Neural crest cell (in vitro differentiated cells): ENCODE measurements around the gene RNPEPL1. TPM values are rescaled to one million over a fixed set of nuclear protein-coding genes. Genes with fewer than 3 reads are reported as not detected.

ENCODE experiments used
- DNase-seq: peaks from one replicate; pipeline ENCODE4 v3.0.0; 2021; ENCODE audit warnings: low read depth, mixed read lengths, low spot score
- H3K27ac Mint-ChIP-seq: one replicate; pipeline ENCODE4 v1.8.0; 2021; ENCODE audit warnings: mild to moderate bottlenecking, mixed read lengths; ENCODE audit not compliant: unreplicated experiment
- H3K27me3 Mint-ChIP-seq: 2 replicates; pipeline ENCODE4 v1.8.0; 2021; ENCODE audit warnings: low read depth, mild to moderate bottlenecking, mixed read lengths
- H3K36me3 Mint-ChIP-seq: 2 replicates; pipeline ENCODE4 v1.8.0; 2021; ENCODE audit warnings: low read depth, mild to moderate bottlenecking, mixed read lengths
- H3K4me1 Mint-ChIP-seq: 2 replicates; pipeline ENCODE4 v1.8.0; 2021; ENCODE audit warnings: mixed read lengths
- H3K4me3 Mint-ChIP-seq: one replicate; pipeline ENCODE4 v1.8.0; 2021; ENCODE audit warnings: mild to moderate bottlenecking, mixed read lengths
- H3K9me3 Mint-ChIP-seq: 2 replicates; pipeline ENCODE4 v1.8.0; 2021; ENCODE audit warnings: mixed read lengths
- CTCF ChIP-seq: fragments of 200-600 bp; sonication (generic); conservative IDR thresholded peaks from 2 replicates; pipeline ENCODE4 v1.5.0; 2021; ENCODE audit warnings: antibody characterized with exemption, mild to moderate bottlenecking
- total RNA-seq: library from RNA; stranded (reverse); gene quantifications from 2 replicates; pipeline ENCODE4 v1.2.1, GENCODE V29; 2021

The RNPEPL1 gene
- total RNA-seq, 1 donor from 2014 or later = 36.1 TPM

GRCh38 chr2:240579771-240580614, 11.7 kb downstream of the RNPEPL1 start:
- peak overlapping the region; percentile 58 for H3K4me3 Mint-ChIP-seq
- H3K4me1 Mint-ChIP-seq = peaks cover 29% of the 10 kb centered on the region
- peak overlapping the region; percentile 13 for H3K27ac Mint-ChIP-seq
- DNase-seq = no peak
- H3K27me3 Mint-ChIP-seq = no peaks in the 10 kb centered on the region
- no peak for TF ChIP-seq CTCF
- peaks cover 5% of the 10 kb centered on the region for H3K36me3 Mint-ChIP-seq
- H3K9me3 Mint-ChIP-seq = no peaks in the 10 kb centered on the region

- Mint-ChIP-seq H3K27me3 (no peaks in the 10 kb centered on the region), H3K4me3 (peak overlapping the region; percentile 69), H3K36me3 (peaks cover 5% of the 10 kb centered on the region), H3K9me3 (no peaks in the 10 kb centered on the region), H3K4me1 (peaks cover 37% of the 10 kb centered on the region), H3K27ac (no peak overlapping the region)
- TF ChIP-seq CTCF = no peak
- DNase-seq = no peak
Measured at GRCh38 chr2:240581811-240582210, 13.5 kb downstream of the RNPEPL1 start.

- H3K27ac Mint-ChIP-seq = no peak overlapping the region
- peak overlapping the region; percentile 69 for H3K4me3 Mint-ChIP-seq
- DNase-seq = no peak
- H3K9me3 Mint-ChIP-seq = no peaks in the 10 kb centered on the region
- no peak for TF ChIP-seq CTCF
- H3K27me3 Mint-ChIP-seq = no peaks in the 10 kb centered on the region
- peaks cover 5% of the 10 kb centered on the region for H3K36me3 Mint-ChIP-seq
- H3K4me1 Mint-ChIP-seq = peaks cover 44% of the 10 kb centered on the region
Measured at GRCh38 chr2:240582781-240583180, 14.5 kb downstream of the RNPEPL1 start.

GRCh38 chr2:240583774-240584173, 15.5 kb downstream of the RNPEPL1 start:
- Mint-ChIP-seq H3K4me1 (peaks cover 54% of the 10 kb centered on the region), H3K36me3 (peaks cover 5% of the 10 kb centered on the region), H3K9me3 (no peaks in the 10 kb centered on the region), H3K4me3 (peak overlapping the region; percentile 69), H3K27ac (no peak overlapping the region), H3K27me3 (no peaks in the 10 kb centered on the region)
- no peak for DNase-seq
- TF ChIP-seq CTCF = no peak

- Mint-ChIP-seq H3K4me3 (peak overlapping the region; percentile 99), H3K9me3 (no peaks in the 10 kb centered on the region), H3K27ac (no peak overlapping the region), H3K4me1 (peaks cover 57% of the 10 kb centered on the region), H3K27me3 (no peaks in the 10 kb centered on the region), H3K36me3 (peaks cover 5% of the 10 kb centered on the region)
- DNase-seq = no peak
- no peak for TF ChIP-seq CTCF
Measured at GRCh38 chr2:240584486-240585031, 16.3 kb downstream of the RNPEPL1 start.
